Choroid plexus epithelial cell (primary cell): ENCODE data around the gene MX2.

Source experiments
- DNase-seq: peaks from one replicate; pipeline ENCODE4 v3.0.0-alpha.2; 2010; ENCODE audit warnings: low read depth
- H3K4me3 ChIP-seq: 2 replicates; pipeline ENCODE4 v1.5.1; 2011; ENCODE audit warnings: low read depth, mild to moderate bottlenecking, control low read depth, low read length, moderate library complexity
- CTCF ChIP-seq: conservative IDR thresholded peaks from 2 replicates; pipeline ENCODE4 v1.5.1; 2011; ENCODE audit warnings: low read depth, mild to moderate bottlenecking, control low read depth, inconsistent platforms, low read length, moderate library complexity

MX2 gene

GRCh38 chr21:41318218-41318617 is 43.6 kb upstream of the MX2 start:
- no peak for TF ChIP-seq CTCF
- DNase-seq: no peak
- H3K4me3 ChIP-seq: no peak overlapping the region

- TF ChIP-seq CTCF: no peak
- no peak for DNase-seq
- no peak overlapping the region for H3K4me3 ChIP-seq
Observed at GRCh38 chr21:41319273-41319672, 42.6 kb upstream of the MX2 start.

GRCh38 chr21:41321211-41321907 is 40.5 kb upstream of the MX2 start:
- TF ChIP-seq CTCF: no peak
- no peak for DNase-seq

GRCh38 chr21:41321908-41322495 is 39.8 kb upstream of the MX2 start:
- TF ChIP-seq CTCF: no peak
- DNase-seq: no peak
- H3K4me3 ChIP-seq: no peak overlapping the region

More at GRCh38 chr21:41321211-41321907, 40.5 kb upstream of the MX2 start:
- H3K4me3 ChIP-seq: no peak overlapping the region

GRCh38 chr21:41322496-41323382 is 39.1 kb upstream of the MX2 start:
- H3K4me3 ChIP-seq: no peak overlapping the region
- TF ChIP-seq CTCF: no peak
- DNase-seq: no peak

GRCh38 chr21:41325138-41325912 is 36.5 kb upstream of the MX2 start:
- no peak for TF ChIP-seq CTCF
- no peak overlapping the region for H3K4me3 ChIP-seq
- no peak for DNase-seq
